Activated CD4-positive, alpha-beta T cell treated with anti-CD3 and anti-CD28 coated beads, Interleukin-10, Interleukin-2, amounts not matched to agents 100 ng/mL and 50 ng/mL, durations not matched to agents 16 hours and 8 hours (primary cell): ENCODE results near the gene SMAD2.

Experiments
- DNase-seq: peaks from one replicate; pipeline ENCODE4 v3.0.0-alpha.2; 2020

Gene SMAD2

DNA sequence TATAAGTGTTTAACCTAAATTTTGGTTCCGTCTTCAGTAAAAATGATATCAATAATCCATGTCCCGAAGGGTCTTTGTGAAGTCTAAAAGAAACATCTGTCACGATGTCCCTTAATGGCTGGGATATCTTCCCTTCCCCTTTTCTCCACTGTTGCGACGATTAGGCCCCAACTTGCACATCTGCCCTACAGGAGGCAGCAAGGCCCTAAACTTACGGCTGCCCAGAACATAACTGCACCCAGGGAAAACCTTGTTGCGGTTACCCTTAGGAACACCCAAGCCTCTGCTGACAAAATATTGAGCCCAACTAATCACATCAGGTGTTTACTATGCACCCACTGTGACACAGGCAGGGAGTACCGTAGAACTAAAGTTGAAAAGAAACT lies 1.3 kb upstream of the SMAD2 start:
- no peak for DNase-seq

DNA sequence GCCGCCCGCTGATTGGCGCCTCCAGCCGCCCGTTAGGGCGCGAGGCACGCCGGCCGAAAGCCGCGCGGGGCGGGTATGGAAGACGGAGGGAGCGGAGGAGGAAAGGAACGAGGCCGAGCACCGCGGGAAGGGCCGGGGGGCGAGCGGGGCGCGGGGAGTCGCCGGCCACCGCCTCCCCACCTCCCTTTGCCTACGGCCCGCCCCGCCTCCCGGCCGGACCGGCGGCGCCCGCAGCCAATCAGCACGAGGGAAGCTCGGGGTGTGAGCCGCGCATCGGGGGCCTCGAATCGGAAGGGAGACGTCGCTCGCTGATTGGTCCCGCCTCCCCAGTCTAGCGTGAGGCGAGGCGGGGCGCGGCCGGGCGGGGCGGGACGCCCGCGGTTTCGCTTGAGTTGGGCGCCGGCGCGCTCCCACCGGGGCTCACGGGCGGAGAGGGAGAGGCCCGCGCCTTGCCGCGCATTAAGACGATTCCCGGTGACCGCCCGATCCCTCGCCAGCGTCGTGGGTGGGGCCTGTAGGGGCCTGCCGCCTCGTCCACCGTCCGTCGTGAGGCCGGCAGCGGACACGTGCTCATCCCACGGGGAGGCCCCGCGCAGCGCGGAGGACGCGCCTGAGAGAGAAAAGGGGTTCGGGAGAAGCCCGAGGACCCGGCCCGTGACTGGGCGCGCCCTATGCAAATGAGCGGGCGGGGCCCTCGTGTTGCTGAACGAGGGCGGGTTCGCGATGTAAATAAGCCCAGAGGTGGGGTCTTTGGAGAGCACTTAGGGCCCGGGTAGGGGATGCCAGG lies 665 bp upstream of the SMAD2 start:
- DNase-seq = peak; percentile 97

DNA sequence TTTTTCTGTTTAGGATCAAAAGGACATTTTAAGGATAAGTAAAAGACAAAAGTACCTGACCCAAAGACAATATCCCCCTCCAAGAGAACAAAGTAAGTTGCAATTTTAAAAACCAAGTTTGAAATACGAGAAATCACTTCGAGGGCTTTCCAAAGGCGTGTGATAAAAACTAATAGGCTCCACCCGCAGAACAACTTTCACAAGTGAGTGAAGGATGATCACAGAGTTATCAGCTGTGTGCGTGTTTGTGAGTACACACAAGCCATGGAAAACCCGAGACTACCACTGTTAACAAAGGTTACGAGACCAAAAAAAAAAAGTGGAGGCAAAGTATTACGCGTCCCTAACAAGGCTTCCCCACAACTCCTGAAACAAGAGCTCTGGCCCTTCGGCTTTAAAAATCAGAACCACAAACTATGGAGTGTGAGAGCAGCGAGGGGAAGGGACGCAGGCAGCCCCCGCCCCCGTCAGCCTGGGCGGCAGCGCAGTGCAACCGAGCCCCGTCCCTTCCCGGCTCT lies 719 bp downstream of the SMAD2 start:
- DNase-seq = no peak

DNA sequence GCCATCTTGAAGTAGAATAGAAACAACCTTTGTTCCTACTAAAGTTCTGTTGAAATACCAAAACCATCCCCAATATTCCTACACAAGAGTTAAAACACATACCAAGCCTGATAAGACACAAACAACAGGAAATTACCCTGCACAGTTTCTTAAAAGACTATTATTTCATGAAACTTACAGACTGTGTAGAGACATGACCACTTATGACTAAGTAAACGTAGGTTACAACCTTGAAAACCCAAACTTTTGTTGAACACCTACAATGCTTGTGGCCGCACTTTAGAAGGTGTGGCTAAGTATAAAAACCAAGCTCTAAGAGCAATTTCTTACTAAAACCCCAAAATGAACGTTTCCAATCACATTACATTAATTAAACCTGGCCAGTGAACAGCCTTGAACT lies 2.0 kb downstream of the SMAD2 start:
- DNase-seq = peak; percentile 57

DNA sequence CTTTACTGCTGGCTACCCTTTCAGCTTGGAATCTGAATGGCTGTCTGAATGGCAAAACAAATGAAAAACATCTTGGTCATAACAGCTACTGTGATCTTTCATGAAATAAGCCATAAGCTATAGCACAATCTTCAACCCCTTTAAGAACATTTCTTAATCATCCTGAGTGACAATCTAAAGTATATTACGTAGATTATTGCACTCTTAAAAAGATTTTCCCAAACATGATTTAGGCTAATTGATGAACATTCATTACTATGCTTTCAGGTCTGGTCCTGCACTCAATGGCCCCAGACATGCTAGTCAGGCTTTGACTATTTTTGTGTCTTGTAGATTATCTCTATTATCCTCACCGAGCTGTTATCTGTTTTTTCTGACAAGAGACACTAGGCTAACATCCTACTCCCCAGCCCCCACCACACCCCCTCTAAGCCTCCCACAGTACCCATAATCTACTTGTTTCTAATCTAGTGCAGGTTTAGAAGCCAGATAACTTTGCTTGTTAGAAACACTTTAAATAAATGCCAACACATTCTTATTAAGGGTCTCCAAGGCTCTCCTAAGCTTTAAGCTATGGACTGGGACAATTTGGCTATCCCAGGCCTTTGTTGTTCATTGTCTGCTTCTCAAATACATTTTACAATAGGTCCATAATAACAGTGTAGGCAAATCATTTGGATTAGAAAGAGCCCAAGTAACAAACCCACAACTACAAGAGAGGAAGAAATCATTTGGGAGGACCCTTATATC lies 4.2 kb downstream of the SMAD2 start:
- DNase-seq = no peak

DNA sequence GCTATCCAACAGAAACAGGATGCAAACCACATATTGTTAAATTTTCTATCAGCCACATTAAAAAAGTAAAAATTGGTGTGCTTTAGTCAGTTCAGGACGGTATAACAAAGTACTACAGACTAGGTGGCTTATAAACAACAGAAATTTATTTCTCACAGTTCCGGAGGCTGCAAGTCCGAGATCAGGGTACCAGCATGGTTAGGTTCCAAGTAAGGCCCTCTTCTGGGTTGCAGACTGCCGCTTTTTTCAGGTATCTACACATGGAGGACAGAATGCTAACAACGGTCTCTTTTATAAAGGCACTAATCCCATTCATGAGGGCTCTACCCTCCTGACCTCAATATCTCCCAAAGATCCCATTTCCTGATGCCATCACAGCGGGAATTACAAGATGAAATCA lies 10.5 kb downstream of the SMAD2 start:
- no peak for DNase-seq

DNA sequence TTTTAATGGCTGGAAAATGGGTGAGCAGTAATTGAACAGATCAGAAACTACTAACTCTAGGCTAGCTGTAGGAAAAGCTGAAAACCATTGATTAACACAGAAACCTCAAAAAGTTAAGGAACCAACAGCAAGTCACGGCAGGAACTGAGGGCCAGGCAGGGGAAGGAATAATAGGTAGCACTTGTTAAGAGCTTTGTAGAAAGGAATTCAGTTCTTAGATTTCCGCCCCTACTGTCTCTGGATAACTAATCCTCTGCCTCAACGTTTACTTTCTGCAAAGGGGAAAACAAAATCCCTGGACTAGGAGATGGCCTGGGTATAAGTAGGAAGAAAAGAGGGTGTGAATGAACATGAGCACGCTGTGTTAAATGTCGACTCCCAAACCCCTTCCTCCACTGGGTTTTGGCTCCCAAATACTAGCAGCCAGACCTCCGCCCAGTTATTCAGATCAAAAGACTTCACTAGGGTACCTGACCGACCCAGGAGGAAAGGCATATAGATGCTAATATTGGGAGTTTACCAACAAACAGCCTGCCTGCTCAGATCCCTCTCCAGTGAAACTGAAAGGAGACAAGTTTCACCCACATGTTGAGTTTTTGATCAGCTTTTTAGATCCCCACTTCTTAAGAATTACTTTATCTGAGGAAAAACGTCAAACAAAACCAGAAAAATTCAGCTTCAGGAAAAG lies 12.4 kb downstream of the SMAD2 start:
- peak; percentile 59 for DNase-seq

DNA sequence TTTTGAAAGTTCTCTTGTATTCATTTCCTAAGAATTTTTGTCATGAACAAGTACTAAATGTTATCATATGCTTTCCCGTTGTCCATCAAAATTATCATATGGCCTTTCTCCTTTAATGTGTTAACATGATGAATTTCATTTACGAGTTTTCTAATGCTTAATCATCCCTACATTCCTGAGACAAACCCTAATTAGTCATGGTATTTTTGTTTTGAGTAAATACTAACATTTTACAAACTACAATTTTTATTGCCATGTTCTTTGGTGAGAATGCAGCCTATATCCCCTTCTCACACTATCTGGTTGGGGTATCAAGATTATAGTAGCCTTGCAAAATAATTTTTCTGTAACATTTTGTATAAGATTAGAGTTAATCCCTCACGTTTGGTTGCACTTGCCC lies 14.5 kb downstream of the SMAD2 start:
- DNase-seq = no peak

DNA sequence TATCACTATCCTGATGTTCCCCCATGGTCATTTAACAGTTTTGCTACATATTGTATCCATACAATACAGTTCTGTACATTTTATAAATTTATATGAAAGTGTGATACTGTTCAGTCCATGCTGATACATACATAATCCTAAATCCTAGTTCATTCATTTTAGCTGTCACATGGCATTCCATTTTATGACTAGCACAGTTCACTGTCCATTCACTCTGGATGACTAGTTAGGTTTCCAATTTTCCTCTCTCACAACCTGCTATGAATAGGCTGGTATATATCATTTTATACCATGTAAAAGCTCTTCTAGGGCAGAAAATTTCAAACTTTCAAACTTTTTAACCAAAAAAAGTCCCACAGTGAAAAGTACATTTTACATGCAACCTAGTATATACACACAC lies 15.2 kb downstream of the SMAD2 start:
- no peak for DNase-seq

DNA sequence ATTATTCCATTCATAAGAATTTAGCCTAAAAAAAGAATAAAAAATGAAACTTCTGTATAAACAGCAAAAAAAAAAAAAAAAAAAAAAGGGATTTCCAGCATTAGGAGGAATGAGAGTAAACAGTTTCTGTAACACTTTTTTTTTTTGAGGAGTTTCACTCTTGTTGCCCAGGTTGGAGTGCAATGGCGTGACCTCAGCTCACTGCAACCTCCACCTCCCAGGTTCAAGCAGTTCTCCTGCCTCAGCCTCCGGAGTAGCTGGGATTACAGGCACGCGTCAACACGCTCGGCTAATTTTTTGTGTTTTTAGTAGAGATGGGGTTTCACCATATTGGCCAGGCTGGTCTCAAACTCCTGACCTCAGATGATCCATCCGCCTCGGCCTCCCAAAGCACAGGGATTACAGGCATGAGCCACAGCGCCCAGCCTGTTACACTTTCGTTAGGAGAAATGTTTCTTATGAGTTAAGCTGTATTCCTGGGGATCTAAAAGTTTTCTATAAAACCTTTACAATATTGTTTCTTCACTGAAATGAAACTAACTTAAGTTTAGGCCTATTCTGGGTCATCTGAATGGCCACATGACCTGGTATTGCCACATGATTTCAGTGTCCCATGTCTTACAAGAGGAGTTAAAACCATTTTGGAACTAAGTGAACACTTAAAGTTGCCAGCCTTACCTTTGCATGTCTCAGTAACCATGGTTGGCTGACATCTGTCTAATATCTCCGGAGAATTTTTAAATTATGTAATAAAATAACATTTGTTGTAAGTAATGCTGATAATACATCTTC lies 17.5 kb downstream of the SMAD2 start:
- no peak for DNase-seq

DNA sequence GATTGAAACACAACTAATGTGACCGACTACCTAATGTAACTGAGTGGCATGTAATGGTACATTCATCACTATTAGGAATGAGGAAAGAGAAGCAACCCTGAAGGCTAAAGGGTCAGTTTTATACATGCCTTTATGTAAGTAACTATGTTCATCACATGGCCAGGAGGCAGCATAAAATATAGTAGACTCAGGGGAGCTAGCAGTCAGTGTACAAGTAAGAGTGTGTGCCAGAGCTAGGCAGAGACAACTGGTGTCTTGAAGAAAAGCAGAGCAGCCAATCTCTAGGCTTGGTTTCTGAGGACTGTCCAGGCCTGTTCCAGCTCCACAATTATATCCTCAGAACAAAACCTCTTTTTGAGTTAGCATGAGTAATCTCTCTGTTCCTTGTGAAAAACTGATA lies 18.1 kb downstream of the SMAD2 start:
- peak; percentile 62 for DNase-seq

DNA sequence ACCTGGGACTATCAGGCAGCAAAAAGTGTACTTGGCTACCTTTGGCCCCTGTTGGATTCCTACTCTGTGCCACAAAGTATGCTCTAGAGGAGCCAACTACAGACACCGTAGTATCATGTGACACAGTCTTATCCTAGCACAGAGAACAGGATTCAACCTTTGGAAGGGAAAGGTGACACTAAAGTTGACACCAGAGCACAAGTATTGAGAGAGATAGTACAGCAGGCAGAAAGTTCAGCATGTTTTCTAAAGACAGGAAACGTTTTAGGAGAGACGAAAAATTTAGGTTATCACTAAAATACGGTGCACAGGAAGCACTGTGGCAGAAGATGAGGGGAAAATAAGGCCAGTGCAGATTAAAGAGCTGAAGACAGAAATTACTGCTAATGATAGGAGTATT lies 18.6 kb downstream of the SMAD2 start:
- DNase-seq = no peak

DNA sequence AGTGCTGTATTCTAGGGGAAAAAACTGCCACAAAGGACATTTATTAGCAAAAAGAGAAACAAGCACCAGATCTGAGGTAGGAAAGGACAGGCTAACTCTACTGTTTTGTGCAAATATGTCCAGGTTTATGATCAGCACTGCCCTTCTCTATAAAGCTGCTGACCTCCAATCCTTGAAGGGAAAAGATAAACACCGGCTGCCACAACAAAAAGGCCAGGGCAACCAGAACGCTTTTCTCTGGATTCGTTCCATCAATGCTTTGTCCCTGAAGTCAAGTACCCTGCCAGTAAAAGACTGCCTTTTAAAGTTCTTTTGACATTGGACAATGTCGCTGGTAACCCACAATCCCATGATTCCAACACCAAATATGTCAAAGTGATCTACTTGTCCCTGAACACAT lies 21.0 kb downstream of the SMAD2 start:
- DNase-seq = no peak

DNA sequence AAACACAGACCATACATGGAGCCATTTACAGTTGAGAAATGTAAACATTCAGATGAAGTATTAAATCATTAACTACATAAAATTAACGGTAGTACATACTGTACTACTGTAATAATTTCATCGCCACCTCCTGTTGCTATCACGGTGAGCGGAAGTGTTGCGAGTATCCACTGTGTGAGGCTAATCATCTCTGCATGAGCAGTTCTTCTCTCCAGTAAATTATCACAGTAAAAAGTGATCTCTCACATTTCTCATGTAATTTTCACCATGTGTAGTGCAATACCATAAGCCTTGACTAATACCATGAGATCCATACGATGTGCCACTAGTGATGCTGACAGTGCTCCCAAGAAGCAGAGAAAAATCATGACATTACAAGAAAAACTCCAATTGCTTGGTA lies 21.9 kb downstream of the SMAD2 start:
- no peak for DNase-seq

DNA sequence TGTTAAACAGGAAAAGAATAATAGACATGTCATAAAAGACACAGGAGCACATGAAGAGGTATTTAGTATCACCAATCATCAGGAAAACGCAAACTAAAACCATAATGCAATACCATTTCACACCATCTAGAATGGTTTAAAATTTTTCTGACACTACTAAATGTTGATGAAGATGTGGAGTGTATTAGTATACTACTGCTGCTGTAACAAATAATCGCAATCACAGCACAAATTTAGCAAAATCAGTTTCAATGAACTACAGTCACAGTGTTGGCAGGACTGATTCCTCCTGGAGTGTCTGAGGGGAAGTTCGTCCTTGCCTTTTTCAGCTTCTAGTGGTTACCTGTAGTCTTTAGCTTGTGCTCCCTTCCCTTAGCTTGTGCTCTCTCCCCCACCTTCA lies 24.1 kb downstream of the SMAD2 start:
- DNase-seq = no peak

DNA sequence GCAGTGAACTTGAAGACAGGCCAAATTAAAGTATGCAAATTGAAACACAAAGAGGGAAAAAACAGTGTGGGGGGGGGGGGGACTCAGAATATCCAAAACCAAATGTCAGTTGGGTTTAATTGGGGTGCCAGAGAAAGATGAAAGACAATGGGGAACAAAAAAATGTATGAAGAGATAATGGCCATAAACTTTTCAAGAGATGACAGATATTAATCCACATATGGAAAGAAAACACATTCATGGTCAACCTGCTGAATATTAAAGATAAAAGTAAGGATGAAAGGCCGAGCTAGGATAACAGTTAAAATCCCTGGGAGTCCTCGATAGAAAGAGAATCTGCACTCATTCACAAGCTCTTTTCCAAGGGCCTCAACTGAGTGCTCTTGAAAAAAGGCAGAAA lies 26.6 kb downstream of the SMAD2 start:
- no peak for DNase-seq

DNA sequence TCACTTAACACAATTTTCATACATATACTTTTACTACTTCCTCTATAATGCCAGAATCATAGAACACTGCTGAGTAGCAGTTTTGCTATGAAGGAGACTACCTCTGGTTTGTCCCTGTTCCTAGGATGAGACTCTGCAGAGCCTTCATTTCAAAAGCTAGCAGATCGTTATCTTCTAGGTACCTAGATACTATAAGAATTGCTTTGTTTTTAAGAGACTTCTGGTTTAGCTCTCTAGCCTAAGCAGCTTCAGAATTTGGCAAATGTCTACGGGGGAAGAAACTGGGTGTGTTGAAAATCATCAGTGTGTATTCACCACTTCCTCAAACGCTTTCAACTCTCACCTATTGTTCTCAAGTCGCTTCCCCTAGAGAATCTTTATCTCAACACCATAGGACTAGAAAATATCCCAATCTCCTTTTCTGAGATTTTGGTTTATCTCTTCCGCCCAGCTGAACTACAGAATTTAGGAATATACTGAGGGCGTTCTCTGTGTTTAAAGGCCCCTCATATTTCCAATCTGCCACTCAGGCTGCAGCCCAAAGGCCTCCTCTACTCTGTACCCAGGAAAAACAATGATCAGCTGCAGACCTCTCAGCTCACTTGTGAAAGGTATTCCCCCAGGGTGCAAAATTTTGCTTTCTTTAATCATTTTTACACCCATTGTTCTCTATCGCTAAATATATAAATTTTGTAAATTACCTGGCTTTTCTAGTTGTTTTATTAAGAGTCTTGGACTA lies 28.7 kb downstream of the SMAD2 start:
- DNase-seq = peak; percentile 61

DNA sequence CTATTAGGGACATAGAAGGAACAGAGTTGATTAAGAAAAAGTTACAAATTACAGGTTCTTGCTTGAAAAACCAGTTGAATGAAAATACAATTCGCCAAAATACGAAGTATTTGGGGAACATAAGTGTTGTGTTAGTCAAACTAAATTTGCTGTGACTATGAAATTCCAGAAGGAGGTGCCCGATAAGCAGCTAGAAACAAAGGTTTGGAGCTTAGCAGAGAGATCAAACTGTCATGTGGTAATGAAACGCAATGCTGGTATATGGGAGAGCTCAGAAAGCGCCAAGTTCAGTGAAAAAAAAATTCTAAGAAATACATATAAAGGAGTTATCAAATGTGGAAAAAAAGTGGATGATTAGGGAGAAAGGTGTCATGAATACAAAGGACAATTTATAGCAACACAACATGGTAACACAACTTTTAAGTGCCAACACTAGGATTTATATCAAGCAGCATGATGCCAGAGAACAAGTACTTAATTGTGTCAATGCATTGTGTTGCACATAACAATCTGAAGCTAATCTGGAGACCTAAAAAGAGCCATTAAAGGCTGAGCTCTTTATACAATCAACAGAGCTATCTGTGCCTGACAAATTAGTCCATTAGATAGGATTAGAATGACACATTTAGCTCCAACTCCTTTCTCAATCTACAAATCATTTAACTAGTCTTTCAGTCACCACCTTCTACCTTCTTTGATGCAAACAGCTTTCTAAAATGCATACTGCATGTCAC lies 31.2 kb downstream of the SMAD2 start:
- DNase-seq = no peak

DNA sequence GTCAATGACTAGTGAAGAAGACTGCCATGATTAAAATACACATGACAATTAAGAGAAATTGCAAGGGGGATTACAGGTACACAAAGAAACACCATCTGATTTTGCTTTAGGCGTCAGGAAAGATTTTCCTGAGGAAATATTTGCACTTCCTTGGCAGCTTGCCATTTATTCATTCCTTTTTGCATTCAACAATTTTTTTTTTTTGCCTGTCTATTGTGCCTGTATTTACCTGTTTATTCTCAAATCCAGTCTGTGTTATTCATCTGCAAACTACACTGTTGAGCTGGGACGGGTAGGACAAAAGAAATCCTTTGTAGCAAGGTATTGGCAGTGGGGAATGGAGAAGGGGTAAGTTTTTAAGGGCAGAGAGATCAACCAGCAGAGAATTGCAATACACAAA lies 31.8 kb downstream of the SMAD2 start:
- DNase-seq = no peak

DNA sequence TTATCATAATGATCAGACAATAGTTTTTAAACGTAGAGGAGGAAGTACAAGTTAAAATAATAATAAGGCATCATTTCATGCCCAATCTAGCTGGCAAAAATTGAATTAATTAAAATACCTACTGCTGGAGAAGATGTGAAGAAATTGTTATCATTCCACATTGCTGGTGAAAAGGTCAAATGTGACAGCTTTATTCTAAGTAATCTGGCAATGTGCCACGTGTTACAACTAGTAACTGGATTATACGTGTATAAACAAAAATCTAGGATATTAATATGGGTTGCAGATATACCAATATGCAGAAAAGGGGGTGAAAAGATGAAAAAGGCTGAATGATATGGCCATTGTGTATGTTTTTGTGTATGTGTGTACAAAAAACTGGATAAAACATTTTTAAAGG lies 32.4 kb downstream of the SMAD2 start:
- DNase-seq = no peak

DNA sequence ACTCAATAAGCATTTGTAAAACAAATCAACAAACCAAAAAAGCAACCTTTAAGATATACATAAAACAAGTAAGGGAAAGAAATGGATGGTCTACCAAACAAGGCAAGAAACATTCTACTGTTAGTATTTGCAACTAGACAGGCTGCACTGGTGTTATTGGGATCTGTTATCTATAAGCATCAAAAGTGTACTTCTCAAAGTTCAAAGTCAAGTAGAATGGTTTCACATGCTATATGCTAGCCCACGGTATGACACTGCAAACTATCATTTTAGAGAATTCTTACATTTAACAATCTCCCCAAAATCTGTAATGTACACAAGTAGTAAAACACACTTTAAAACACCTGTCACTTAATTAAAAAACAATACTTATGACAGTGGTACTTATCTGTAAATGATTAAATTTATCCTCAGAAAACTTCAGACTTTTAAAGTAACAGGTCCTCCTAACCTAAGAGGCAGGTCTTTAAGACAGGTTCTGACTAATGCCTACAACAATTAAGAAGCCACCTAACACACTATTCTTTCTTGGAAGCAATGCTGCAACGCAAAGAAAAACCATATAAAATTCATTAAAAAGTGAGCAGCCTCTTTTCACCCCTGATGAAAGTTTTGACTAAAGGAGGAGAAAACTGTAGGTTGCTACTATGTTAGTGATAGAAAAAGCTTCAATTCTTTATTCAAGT lies 34.8 kb downstream of the SMAD2 start:
- no peak for DNase-seq
